ENCODE data around the gene HERPUD1.

GRCh38 chr16:56946767-56947603 is 15.0 kb downstream of the HERPUD1 start:
- no peak for TF ChIP-seq SPI1 (IDR thresholded peaks at IDR 0.05; ENCODE audit: borderline replicate concordance, low read depth)
- TF ChIP-seq CTCF (IDR thresholded peaks at IDR 0.05; ENCODE audit: insufficient read depth, low read length): no peak
- no peak for TF ChIP-seq GABPA (IDR thresholded peaks at IDR 0.05; ENCODE audit: low read depth)

Data from HL-60 (cell line).